Adrenal gland (tissue), 5 donors: ENCODE measurements around the gene PPIL1.
"Not testable (repeated sequence)": the region's sequence is repeated elsewhere in the genome, so short reads cannot be mapped to it uniquely, and the experiment has no call there.

Experiments used
- CTCF ChIP-seq, 6 experiments: fragments of 450-650 bp in 4 of 6; fragments of 200-600 bp in 2 of 6; sonication (generic) in 1 of 6; IDR thresholded peaks; 1 replicate in 5 of 6; 2 replicates in 1 of 6; pipeline versions ENCODE4 v1.5.1 to v1.8.0; 2016 to 2021; ENCODE audit warnings: antibody characterized with exemption in 6 of 6, mild to moderate bottlenecking in 2 of 6, moderate library complexity in 1 of 6
- POLR2A ChIP-seq, 2 donors: fragments of 450-650 bp; IDR thresholded peaks; one replicate each; pipeline ENCODE4 v1.6.1; 2017; ENCODE audit warnings: antibody characterized with exemption in 2 of 2, mild to moderate bottlenecking in 2 of 2, moderate library complexity in 1 of 2
- donor health status: DM: no; HTN: no; CAD: no.

GRCh38 chr6:36891153-36891552 lies 16.6 kb upstream of the PPIL1 start:
- not testable (repeated sequence) for TF ChIP-seq POLR2A, CTCF (IDR thresholded peaks at IDR 0.05)
